ENCODE results near the gene SMAD2.

The SMAD2 gene

GRCh38 chr18:47794725-47795433 lies 135.6 kb downstream of the SMAD2 start:
- H3K27ac Mint-ChIP-seq: no peak overlapping the region
- peak; percentile 20 for ATAC-seq

GRCh38 chr18:47793609-47794008 lies 136.8 kb downstream of the SMAD2 start:
- H3K36me3 Mint-ChIP-seq (ENCODE audit: low read depth): no peaks in the 10 kb centered on the region
- H3K4me1 Mint-ChIP-seq: no peaks in the 10 kb centered on the region
- H3K27ac Mint-ChIP-seq: no peak overlapping the region
- no peak for ATAC-seq
- peaks cover 12% of the 10 kb centered on the region for H3K27me3 Mint-ChIP-seq
- DNase-seq: no peak
- H3K4me3 Mint-ChIP-seq: no peak overlapping the region
- H3K9me3 Mint-ChIP-seq: no peaks in the 10 kb centered on the region

More at GRCh38 chr18:47794725-47795433, 135.6 kb downstream of the SMAD2 start:
- Mint-ChIP-seq H3K36me3 (ENCODE audit: low read depth) (no peaks in the 10 kb centered on the region), H3K4me3 (no peak overlapping the region), H3K27me3 (peaks cover 13% of the 10 kb centered on the region), H3K9me3 (no peaks in the 10 kb centered on the region), H3K4me1 (no peaks in the 10 kb centered on the region)
- DNase-seq: no peak

GRCh38 chr18:47791461-47791985 lies 138.9 kb downstream of the SMAD2 start:
- Mint-ChIP-seq H3K4me1 (no peaks in the 10 kb centered on the region), H3K27ac (no peak overlapping the region), H3K27me3 (peaks cover 14% of the 10 kb centered on the region), H3K36me3 (ENCODE audit: low read depth) (no peaks in the 10 kb centered on the region), H3K4me3 (no peak overlapping the region), H3K9me3 (no peaks in the 10 kb centered on the region)
- no peak for DNase-seq
- no peak for ATAC-seq

- Mint-ChIP-seq H3K27ac (no peak overlapping the region), H3K4me3 (no peak overlapping the region), H3K27me3 (peaks cover 8% of the 10 kb centered on the region), H3K9me3 (peaks cover 5% of the 10 kb centered on the region), H3K36me3 (ENCODE audit: low read depth) (no peaks in the 10 kb centered on the region), H3K4me1 (no peaks in the 10 kb centered on the region)
- ATAC-seq (no peak), DNase-seq (no peak)
These were observed 140.4 kb downstream of the SMAD2 start for GRCh38 chr18:47790036-47790435.

- peaks cover 16% of the 10 kb centered on the region for H3K9me3 Mint-ChIP-seq
- ATAC-seq: no peak
- no peak overlapping the region for H3K4me3 Mint-ChIP-seq
These were observed 141.8 kb downstream of the SMAD2 start for GRCh38 chr18:47788621-47789020.

GRCh38 chr18:47781561-47781960 lies 148.9 kb downstream of the SMAD2 start:
- peaks cover 9% of the 10 kb centered on the region for H3K4me1 Mint-ChIP-seq
- H3K4me3 Mint-ChIP-seq: no peak overlapping the region
- H3K36me3 Mint-ChIP-seq (ENCODE audit: low read depth): peaks cover 4% of the 10 kb centered on the region
- peaks cover 16% of the 10 kb centered on the region for H3K9me3 Mint-ChIP-seq
- DNase-seq: no peak
- peaks cover 5% of the 10 kb centered on the region for H3K27me3 Mint-ChIP-seq
- ATAC-seq: no peak
- no peak overlapping the region for H3K27ac Mint-ChIP-seq

More at GRCh38 chr18:47788621-47789020, 141.8 kb downstream of the SMAD2 start:
- no peak for DNase-seq
- Mint-ChIP-seq H3K36me3 (ENCODE audit: low read depth) (peaks cover 4% of the 10 kb centered on the region), H3K27me3 (peaks cover 7% of the 10 kb centered on the region), H3K27ac (no peak overlapping the region), H3K4me1 (no peaks in the 10 kb centered on the region)

GRCh38 chr18:47780011-47780725 lies 150.3 kb downstream of the SMAD2 start:
- Mint-ChIP-seq H3K9me3 (peaks cover 11% of the 10 kb centered on the region), H3K36me3 (ENCODE audit: low read depth) (peaks cover 4% of the 10 kb centered on the region), H3K27me3 (peaks cover 7% of the 10 kb centered on the region), H3K4me1 (peaks cover 9% of the 10 kb centered on the region), H3K27ac (no peak overlapping the region), H3K4me3 (no peak overlapping the region)
- DNase-seq (no peak), ATAC-seq (no peak)

GRCh38 chr18:47779381-47779780 lies 151.1 kb downstream of the SMAD2 start:
- H3K27ac Mint-ChIP-seq: no peak overlapping the region
- peaks cover 7% of the 10 kb centered on the region for H3K27me3 Mint-ChIP-seq
- H3K9me3 Mint-ChIP-seq: peaks cover 7% of the 10 kb centered on the region
- DNase-seq (no peak), ATAC-seq (no peak)
- H3K4me3 Mint-ChIP-seq: no peak overlapping the region
- H3K36me3 Mint-ChIP-seq (ENCODE audit: low read depth): peaks cover 4% of the 10 kb centered on the region
- peaks cover 9% of the 10 kb centered on the region for H3K4me1 Mint-ChIP-seq

GRCh38 chr18:47777626-47778025 lies 152.8 kb downstream of the SMAD2 start:
- Mint-ChIP-seq H3K36me3 (ENCODE audit: low read depth) (no peaks in the 10 kb centered on the region), H3K27ac (no peak overlapping the region), H3K4me1 (peaks cover 9% of the 10 kb centered on the region), H3K9me3 (no peaks in the 10 kb centered on the region), H3K4me3 (no peak overlapping the region), H3K27me3 (peaks cover 7% of the 10 kb centered on the region)
- no peak for DNase-seq
- ATAC-seq: peak; percentile 65

- H3K9me3 Mint-ChIP-seq: no peaks in the 10 kb centered on the region
- H3K4me3 Mint-ChIP-seq: no peak overlapping the region
- peaks cover 2% of the 10 kb centered on the region for H3K27me3 Mint-ChIP-seq
- no peak for ATAC-seq
- no peaks in the 10 kb centered on the region for H3K36me3 Mint-ChIP-seq (ENCODE audit: low read depth)
- no peak overlapping the region for H3K27ac Mint-ChIP-seq
- no peak for DNase-seq
- H3K4me1 Mint-ChIP-seq: peaks cover 9% of the 10 kb centered on the region
These were observed 154.5 kb downstream of the SMAD2 start for GRCh38 chr18:47775961-47776360.

- Mint-ChIP-seq H3K36me3 (ENCODE audit: low read depth) (no peaks in the 10 kb centered on the region), H3K27ac (no peak overlapping the region), H3K4me3 (no peak overlapping the region), H3K9me3 (no peaks in the 10 kb centered on the region), H3K27me3 (peaks cover 2% of the 10 kb centered on the region), H3K4me1 (peaks cover 9% of the 10 kb centered on the region)
- DNase-seq (no peak), ATAC-seq (no peak)
These were observed 156.5 kb downstream of the SMAD2 start for GRCh38 chr18:47773931-47774330.

GRCh38 chr18:47772374-47773248 lies 157.8 kb downstream of the SMAD2 start:
- peaks cover 2% of the 10 kb centered on the region for H3K27me3 Mint-ChIP-seq
- no peaks in the 10 kb centered on the region for H3K36me3 Mint-ChIP-seq (ENCODE audit: low read depth)
- ATAC-seq: peak; percentile 51

GRCh38 chr18:47771922-47772321 lies 158.5 kb downstream of the SMAD2 start:
- H3K4me3 Mint-ChIP-seq: no peak overlapping the region
- DNase-seq: no peak
- no peaks in the 10 kb centered on the region for H3K4me1 Mint-ChIP-seq
- H3K27me3 Mint-ChIP-seq: peaks cover 2% of the 10 kb centered on the region
- H3K9me3 Mint-ChIP-seq: no peaks in the 10 kb centered on the region
- H3K27ac Mint-ChIP-seq: no peak overlapping the region
- no peak for ATAC-seq
- no peaks in the 10 kb centered on the region for H3K36me3 Mint-ChIP-seq (ENCODE audit: low read depth)

More at GRCh38 chr18:47772374-47773248, 157.8 kb downstream of the SMAD2 start:
- Mint-ChIP-seq H3K27ac (no peak overlapping the region), H3K9me3 (no peaks in the 10 kb centered on the region), H3K4me1 (peaks cover 3% of the 10 kb centered on the region), H3K4me3 (no peak overlapping the region)
- peak; percentile 76 for DNase-seq

- Mint-ChIP-seq H3K9me3 (no peaks in the 10 kb centered on the region), H3K27ac (no peak overlapping the region), H3K27me3 (peaks cover 7% of the 10 kb centered on the region), H3K4me1 (no peaks in the 10 kb centered on the region), H3K4me3 (no peak overlapping the region), H3K36me3 (ENCODE audit: low read depth) (no peaks in the 10 kb centered on the region)
- ATAC-seq (no peak), DNase-seq (no peak)
These were observed 162.8 kb downstream of the SMAD2 start for GRCh38 chr18:47767699-47768098.

All from activated naive CD8-positive, alpha-beta T cell treated with anti-CD3 and anti-CD28 coated beads, Interleukin-2, amount 50 U/mL, for 24 hours (primary cell).